GM19025 (cell line): Measurements from ENCODE around the gene AKAP14.
"Not testable (repeated sequence)": the region's sequence is repeated elsewhere in the genome, so short reads cannot be mapped to it uniquely, and the experiment has no call there.

Experiments used
- ATAC-seq: cut with Tn5 transposase; IDR thresholded peaks from one replicate; pipeline ENCODE4 v1.9.1; 2021; ENCODE audit warnings: mild to moderate bottlenecking, low read depth, moderate library complexity; ENCODE audit not compliant: unreplicated experiment

The AKAP14 gene

DNA sequence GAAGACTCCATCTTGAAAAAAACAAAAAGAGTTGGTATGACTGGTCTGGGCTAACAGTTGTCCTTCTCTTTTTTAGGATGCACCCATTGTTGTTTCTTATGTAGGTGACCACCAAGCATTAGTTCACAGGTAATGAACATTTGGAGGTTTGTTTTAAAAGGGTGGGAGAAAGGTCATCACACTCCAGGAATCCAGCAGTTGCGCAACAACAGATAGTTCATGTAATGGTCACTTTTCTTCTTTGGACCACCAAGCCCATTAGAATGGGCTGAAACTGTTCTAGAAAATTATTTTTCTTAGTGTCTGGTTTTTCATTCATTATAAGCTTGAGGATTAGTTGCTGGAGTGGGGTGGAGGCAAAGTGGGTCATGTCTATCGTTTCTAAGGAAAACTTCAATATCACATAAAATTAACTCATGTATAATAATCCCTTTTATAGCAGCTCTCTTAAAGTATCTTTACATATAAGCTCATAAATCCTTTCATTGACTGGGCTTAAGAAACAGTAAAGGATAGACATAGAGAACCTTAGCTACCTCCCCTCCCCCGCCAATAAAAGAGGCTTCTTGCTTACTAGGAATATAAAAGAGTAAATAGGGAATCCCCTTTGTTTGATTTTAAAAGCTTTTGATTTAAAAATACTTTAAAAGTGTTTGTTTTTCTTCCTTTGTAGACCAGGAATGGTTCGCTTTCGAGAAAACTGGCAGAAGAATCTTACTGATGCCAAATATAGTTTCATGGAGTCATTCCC, 24.3 kb downstream of the AKAP14 start:
- no peak for ATAC-seq

- not testable (repeated sequence) for ATAC-seq
Observed at GRCh38 chrX:119922391-119922790, 26.7 kb downstream of the AKAP14 start.

GRCh38 chrX:119935215-119935874, 39.7 kb downstream of the AKAP14 start:
- ATAC-seq = no peak

DNA sequence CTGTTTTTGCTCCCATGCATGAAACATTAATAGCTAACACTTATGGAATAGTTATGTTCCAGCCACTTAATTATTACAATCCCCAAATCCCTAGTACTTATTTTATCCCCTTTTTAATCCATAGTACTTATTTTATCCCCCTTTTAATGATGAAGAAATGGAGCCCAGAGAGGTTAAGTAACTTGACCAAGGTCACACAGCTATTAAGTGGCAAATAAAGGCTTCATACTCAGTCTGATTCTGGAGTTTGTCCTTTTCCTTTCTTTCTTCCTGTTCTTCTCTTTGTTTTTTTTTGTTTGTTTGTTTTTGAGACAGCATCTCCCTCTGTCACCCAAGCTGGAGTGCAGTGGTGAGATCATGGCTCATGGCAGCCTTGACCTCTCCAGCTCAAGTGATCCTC, 45.6 kb downstream of the AKAP14 start:
- ATAC-seq = no peak

DNA sequence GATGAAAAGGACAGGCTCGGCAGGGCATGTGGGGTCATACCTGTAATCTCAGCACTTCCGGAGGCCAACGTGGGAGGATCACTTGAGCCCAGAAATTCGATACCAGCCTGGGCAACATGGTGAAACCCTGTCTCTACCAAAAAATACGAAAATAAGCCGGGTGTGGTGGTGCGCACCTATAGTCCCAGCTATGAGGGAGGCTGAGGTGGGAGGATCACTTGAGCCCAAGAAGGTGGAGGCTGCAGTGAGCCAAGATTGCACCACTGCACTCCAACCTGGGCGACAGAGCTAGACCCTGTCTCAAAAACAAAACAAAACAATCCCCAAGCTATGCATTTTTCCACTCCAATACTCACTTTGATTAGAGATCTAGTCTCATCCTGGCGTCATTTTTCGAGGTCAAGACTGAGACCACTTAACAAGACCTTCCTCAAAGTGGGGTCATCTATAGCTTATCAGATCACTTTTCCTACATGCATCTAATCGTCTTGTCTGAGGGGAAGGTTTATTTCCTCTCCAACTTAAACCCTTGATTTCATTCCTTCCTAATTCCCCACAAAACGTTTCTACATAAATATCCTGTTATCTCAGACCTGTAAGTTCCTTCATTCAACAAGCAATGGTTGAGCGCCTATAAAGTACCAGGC, 46.6 kb downstream of the AKAP14 start:
- ATAC-seq = no peak

GRCh38 chrX:119942831-119943184, 47.1 kb downstream of the AKAP14 start:
- ATAC-seq = no peak

DNA sequence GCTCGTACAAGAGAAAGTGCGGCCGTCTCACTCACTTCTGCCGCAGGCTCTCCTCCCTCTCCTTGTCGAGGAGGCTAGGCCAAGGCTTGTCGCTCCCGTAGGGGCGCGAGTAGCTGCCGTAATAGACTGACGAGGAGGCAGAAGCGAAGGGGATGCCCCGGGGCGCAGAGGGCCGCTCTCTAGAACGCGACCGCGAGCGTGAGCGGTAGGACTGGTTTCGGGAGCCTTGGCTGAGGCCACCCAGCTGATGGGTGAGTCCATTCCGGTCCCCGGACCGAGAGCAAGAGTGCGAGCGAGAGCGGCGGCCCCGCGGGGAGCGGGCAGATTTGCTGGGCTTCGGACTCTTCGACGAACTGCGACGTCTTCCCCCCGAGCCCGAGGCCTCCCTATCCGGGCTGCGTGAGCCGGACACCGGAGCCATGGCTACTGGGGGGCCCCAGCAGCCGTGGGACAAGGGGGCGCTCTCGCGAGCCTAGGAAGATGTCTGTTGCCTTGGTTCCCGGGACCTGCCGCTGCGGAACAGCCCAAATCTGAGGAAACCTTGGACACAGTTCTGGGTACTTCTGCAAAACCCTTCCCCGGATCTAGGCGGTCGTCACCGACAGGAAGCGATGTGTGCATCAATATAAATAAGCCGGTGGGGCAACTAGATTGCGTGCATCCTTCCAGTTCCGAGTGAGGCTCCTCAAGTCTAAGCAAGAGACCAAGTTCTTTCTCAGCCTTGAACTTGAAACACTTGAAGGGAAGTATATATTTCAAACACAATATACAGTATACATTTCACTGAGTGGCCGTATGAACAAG, 47.7 kb downstream of the AKAP14 start, which contains the start of gene NKAP:
NKAP (minus strand) TSS at position 567 of the 804 bp plus-strand sequence; CDS start at position 421, 146 bp downstream.
- ATAC-seq = peak; percentile 78

DNA sequence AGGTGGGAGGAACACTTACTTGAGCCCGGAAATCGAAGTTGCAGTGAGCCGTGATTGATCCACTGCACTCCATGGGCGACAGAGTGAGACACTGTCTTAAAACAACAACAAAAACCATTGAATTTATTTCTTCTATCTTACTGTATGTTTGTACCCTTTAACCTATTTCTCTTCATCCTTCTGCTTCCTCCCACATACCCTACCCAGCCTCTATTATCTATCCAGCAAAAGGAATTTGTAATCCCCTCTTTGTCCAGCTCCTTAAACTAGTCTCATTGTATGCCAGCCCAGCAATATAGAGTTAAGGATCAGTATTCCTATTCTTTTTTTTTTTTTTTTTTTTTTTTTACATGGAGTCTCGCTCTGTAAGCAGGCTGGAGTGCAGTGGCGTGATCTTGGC, 49.8 kb downstream of the AKAP14 start:
- no peak for ATAC-seq

DNA sequence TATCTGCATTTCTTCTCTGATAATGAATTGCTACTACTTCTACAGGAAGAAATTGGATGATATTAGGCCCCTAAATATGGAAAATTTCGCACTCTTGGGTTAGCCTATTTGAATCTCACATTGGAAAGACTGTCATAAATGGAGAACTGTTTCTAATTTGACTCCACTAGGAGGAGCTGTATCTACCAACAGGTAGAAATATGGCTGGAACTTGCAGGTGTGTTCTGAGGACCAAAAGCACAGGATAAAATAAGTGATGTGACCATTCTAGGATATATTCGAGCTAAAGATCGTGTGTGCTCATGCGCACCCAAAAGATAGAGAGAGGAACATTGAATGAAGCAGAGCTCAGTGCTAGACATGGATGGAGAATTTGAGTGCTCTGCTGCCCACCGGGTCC, 52.7 kb downstream of the AKAP14 start:
- no peak for ATAC-seq

GRCh38 chrX:119954374-119954773, 58.7 kb downstream of the AKAP14 start:
- no peak for ATAC-seq

GRCh38 chrX:119955807-119956570, 60.3 kb downstream of the AKAP14 start:
- ATAC-seq = not testable (repeated sequence)

DNA sequence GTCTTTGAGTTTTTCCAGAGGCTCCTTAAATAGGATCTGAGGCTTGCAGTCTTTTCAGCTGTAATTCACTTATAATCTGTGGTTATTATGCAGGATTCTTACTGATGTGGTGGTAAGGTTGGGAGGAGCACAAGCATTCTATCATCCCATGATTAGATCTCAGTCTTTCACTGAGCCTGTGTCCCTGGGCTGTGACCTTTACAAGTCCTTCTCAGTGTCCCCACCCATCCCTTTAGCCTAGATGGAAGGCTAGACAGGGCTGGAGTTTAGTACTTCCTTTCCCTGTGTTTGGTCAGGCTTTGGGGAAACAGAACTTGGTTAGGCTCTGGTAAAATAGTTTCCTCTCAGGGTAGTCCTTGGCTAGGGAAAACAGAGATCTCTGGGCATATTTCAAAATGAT, 64.9 kb downstream of the AKAP14 start:
- no peak for ATAC-seq

- ATAC-seq = not testable (repeated sequence)
Observed at GRCh38 chrX:119966837-119967236, 71.1 kb downstream of the AKAP14 start.
